Measurements from ENCODE around the gene PTPRJ.

PTPRJ gene

GRCh38 chr11:48045536-48045935 is 65.2 kb downstream of the PTPRJ start:
- no peak overlapping the region for H3K9ac ChIP-seq (ENCODE audit: low read length)
- no peak overlapping the region for H3K27ac ChIP-seq (ENCODE audit: low read depth, low read length)
- no peak overlapping the region for H3K4me3 ChIP-seq (ENCODE audit: low read depth, low read length)

GRCh38 chr11:48047616-48048015 is 67.3 kb downstream of the PTPRJ start:
- H3K4me1 ChIP-seq (ENCODE audit: control insufficient read depth, insufficient read depth, low read length), result peaks cover 15% of the 10 kb centered on the region

More at GRCh38 chr11:48045536-48045935, 65.2 kb downstream of the PTPRJ start:
- no peaks in the 10 kb centered on the region for H3K36me3 ChIP-seq (ENCODE audit: control insufficient read depth, insufficient read depth, low read length)
- no peaks in the 10 kb centered on the region for H3K27me3 ChIP-seq (ENCODE audit: control insufficient read depth, insufficient read depth, low read length)
- H3K9me3 ChIP-seq (ENCODE audit: control insufficient read depth, insufficient read depth, low read depth, low read length), result no peaks in the 10 kb centered on the region
- peaks cover 8% of the 10 kb centered on the region; the same call in 1 of the 2 replicates for H3K4me1 ChIP-seq (ENCODE audit: control insufficient read depth, insufficient read depth, low read length)

GRCh38 chr11:48049036-48049435 is 68.7 kb downstream of the PTPRJ start:
- Histone ChIP-seq H3K36me3 (ENCODE audit: control insufficient read depth, insufficient read depth, low read length) (no peaks in the 10 kb centered on the region), H3K9me3 (ENCODE audit: control insufficient read depth, insufficient read depth, low read depth, low read length) (no peaks in the 10 kb centered on the region), H3K4me1 (ENCODE audit: control insufficient read depth, insufficient read depth, low read length) (peaks cover 12% of the 10 kb centered on the region), H3K9ac (ENCODE audit: low read length) (no peak overlapping the region), H3K27ac (ENCODE audit: low read depth, low read length) (no peak overlapping the region), H3K27me3 (ENCODE audit: control insufficient read depth, insufficient read depth, low read length) (no peaks in the 10 kb centered on the region), H3K4me3 (ENCODE audit: low read depth, low read length) (no peak overlapping the region)

More at GRCh38 chr11:48047616-48048015, 67.3 kb downstream of the PTPRJ start:
- no peak overlapping the region for H3K9ac ChIP-seq (ENCODE audit: low read length)
- H3K27ac ChIP-seq (ENCODE audit: low read depth, low read length), result no peak overlapping the region
- no peaks in the 10 kb centered on the region for H3K9me3 ChIP-seq (ENCODE audit: control insufficient read depth, insufficient read depth, low read depth, low read length)
- no peak overlapping the region for H3K4me3 ChIP-seq (ENCODE audit: low read depth, low read length)
- no peaks in the 10 kb centered on the region for H3K36me3 ChIP-seq (ENCODE audit: control insufficient read depth, insufficient read depth, low read length)
- no peaks in the 10 kb centered on the region for H3K27me3 ChIP-seq (ENCODE audit: control insufficient read depth, insufficient read depth, low read length)

- Histone ChIP-seq H3K27me3 (ENCODE audit: control insufficient read depth, insufficient read depth, low read length) (no peaks in the 10 kb centered on the region), H3K9me3 (ENCODE audit: control insufficient read depth, insufficient read depth, low read depth, low read length) (no peaks in the 10 kb centered on the region), H3K4me1 (ENCODE audit: control insufficient read depth, insufficient read depth, low read length) (peaks cover 18% of the 10 kb centered on the region), H3K4me3 (ENCODE audit: low read depth, low read length) (no peak overlapping the region), H3K27ac (ENCODE audit: low read depth, low read length) (no peak overlapping the region), H3K9ac (ENCODE audit: low read length) (no peak overlapping the region), H3K36me3 (ENCODE audit: control insufficient read depth, insufficient read depth, low read length) (no peaks in the 10 kb centered on the region)
These were observed 69.9 kb downstream of the PTPRJ start for GRCh38 chr11:48050304-48050703.

GRCh38 chr11:48051217-48051830 is 71.0 kb downstream of the PTPRJ start:
- Histone ChIP-seq H3K4me1 (ENCODE audit: control insufficient read depth, insufficient read depth, low read length) (peaks cover 29% of the 10 kb centered on the region), H3K27ac (ENCODE audit: low read depth, low read length) (no peak overlapping the region), H3K36me3 (ENCODE audit: control insufficient read depth, insufficient read depth, low read length) (no peaks in the 10 kb centered on the region)

GRCh38 chr11:48052183-48053044 is 72.1 kb downstream of the PTPRJ start:
- H3K27ac ChIP-seq (ENCODE audit: low read depth, low read length), result no peak overlapping the region
- H3K9me3 ChIP-seq (ENCODE audit: control insufficient read depth, insufficient read depth, low read depth, low read length), result no peaks in the 10 kb centered on the region
- no peak overlapping the region for H3K9ac ChIP-seq (ENCODE audit: low read length)
- H3K4me1 ChIP-seq (ENCODE audit: control insufficient read depth, insufficient read depth, low read length), result peaks cover 33% of the 10 kb centered on the region
- H3K27me3 ChIP-seq (ENCODE audit: control insufficient read depth, insufficient read depth, low read length), result no peaks in the 10 kb centered on the region
- H3K36me3 ChIP-seq (ENCODE audit: control insufficient read depth, insufficient read depth, low read length), result no peaks in the 10 kb centered on the region
- no peak overlapping the region for H3K4me3 ChIP-seq (ENCODE audit: low read depth, low read length)

More at GRCh38 chr11:48051217-48051830, 71.0 kb downstream of the PTPRJ start:
- Histone ChIP-seq H3K27me3 (ENCODE audit: control insufficient read depth, insufficient read depth, low read length) (no peaks in the 10 kb centered on the region), H3K9me3 (ENCODE audit: control insufficient read depth, insufficient read depth, low read depth, low read length) (no peaks in the 10 kb centered on the region), H3K9ac (ENCODE audit: low read length) (no peak overlapping the region), H3K4me3 (ENCODE audit: low read depth, low read length) (no peak overlapping the region)

GRCh38 chr11:48054994-48055291 is 74.6 kb downstream of the PTPRJ start:
- no peaks in the 10 kb centered on the region for H3K9me3 ChIP-seq (ENCODE audit: control insufficient read depth, insufficient read depth, low read depth, low read length)
- no peak overlapping the region for H3K4me3 ChIP-seq (ENCODE audit: low read depth, low read length)
- H3K4me1 ChIP-seq (ENCODE audit: control insufficient read depth, insufficient read depth, low read length), result peaks cover 30% of the 10 kb centered on the region
- H3K36me3 ChIP-seq (ENCODE audit: control insufficient read depth, insufficient read depth, low read length), result no peaks in the 10 kb centered on the region
- H3K27me3 ChIP-seq (ENCODE audit: control insufficient read depth, insufficient read depth, low read length), result no peaks in the 10 kb centered on the region
- H3K9ac ChIP-seq (ENCODE audit: low read length), result no peak overlapping the region
- H3K27ac ChIP-seq (ENCODE audit: low read depth, low read length), result no peak overlapping the region

- H3K27me3 ChIP-seq (ENCODE audit: control insufficient read depth, insufficient read depth, low read length), result no peaks in the 10 kb centered on the region
- H3K27ac ChIP-seq (ENCODE audit: low read depth, low read length), result no peak overlapping the region
- no peaks in the 10 kb centered on the region for H3K9me3 ChIP-seq (ENCODE audit: control insufficient read depth, insufficient read depth, low read depth, low read length)
- no peaks in the 10 kb centered on the region for H3K36me3 ChIP-seq (ENCODE audit: control insufficient read depth, insufficient read depth, low read length)
- H3K4me1 ChIP-seq (ENCODE audit: control insufficient read depth, insufficient read depth, low read length), result peaks cover 30% of the 10 kb centered on the region
- H3K9ac ChIP-seq (ENCODE audit: low read length), result no peak overlapping the region
- no peak overlapping the region for H3K4me3 ChIP-seq (ENCODE audit: low read depth, low read length)
These were observed 75.2 kb downstream of the PTPRJ start for GRCh38 chr11:48055292-48056132.

- no peaks in the 10 kb centered on the region for H3K27me3 ChIP-seq (ENCODE audit: control insufficient read depth, insufficient read depth, low read length)
- H3K9ac ChIP-seq (ENCODE audit: low read length), result no peak overlapping the region
- no peaks in the 10 kb centered on the region for H3K9me3 ChIP-seq (ENCODE audit: control insufficient read depth, insufficient read depth, low read depth, low read length)
- H3K4me3 ChIP-seq (ENCODE audit: low read depth, low read length), result no peak overlapping the region
- no peak overlapping the region for H3K27ac ChIP-seq (ENCODE audit: low read depth, low read length)
- H3K36me3 ChIP-seq (ENCODE audit: control insufficient read depth, insufficient read depth, low read length), result no peaks in the 10 kb centered on the region
- peaks cover 30% of the 10 kb centered on the region for H3K4me1 ChIP-seq (ENCODE audit: control insufficient read depth, insufficient read depth, low read length)
These were observed 76.2 kb downstream of the PTPRJ start for GRCh38 chr11:48056325-48057183.

- Histone ChIP-seq H3K27ac (ENCODE audit: low read depth, low read length) (no peak overlapping the region), H3K27me3 (ENCODE audit: control insufficient read depth, insufficient read depth, low read length) (no peaks in the 10 kb centered on the region), H3K9me3 (ENCODE audit: control insufficient read depth, insufficient read depth, low read depth, low read length) (no peaks in the 10 kb centered on the region), H3K9ac (ENCODE audit: low read length) (no peak overlapping the region), H3K4me1 (ENCODE audit: control insufficient read depth, insufficient read depth, low read length) (peaks cover 24% of the 10 kb centered on the region), H3K36me3 (ENCODE audit: control insufficient read depth, insufficient read depth, low read length) (no peaks in the 10 kb centered on the region), H3K4me3 (ENCODE audit: low read depth, low read length) (no peak overlapping the region)
These were observed 77.7 kb downstream of the PTPRJ start for GRCh38 chr11:48058064-48058463.

All from HUES6 (cell line).